ENCODE data around the gene NKAIN4. TPM values are rescaled to one million over a fixed set of nuclear protein-coding genes. Genes with fewer than 3 reads are reported as not detected.

Gene NKAIN4
- total RNA-seq, 1 donor from 2014 or later: 1.1 TPM

DNA sequence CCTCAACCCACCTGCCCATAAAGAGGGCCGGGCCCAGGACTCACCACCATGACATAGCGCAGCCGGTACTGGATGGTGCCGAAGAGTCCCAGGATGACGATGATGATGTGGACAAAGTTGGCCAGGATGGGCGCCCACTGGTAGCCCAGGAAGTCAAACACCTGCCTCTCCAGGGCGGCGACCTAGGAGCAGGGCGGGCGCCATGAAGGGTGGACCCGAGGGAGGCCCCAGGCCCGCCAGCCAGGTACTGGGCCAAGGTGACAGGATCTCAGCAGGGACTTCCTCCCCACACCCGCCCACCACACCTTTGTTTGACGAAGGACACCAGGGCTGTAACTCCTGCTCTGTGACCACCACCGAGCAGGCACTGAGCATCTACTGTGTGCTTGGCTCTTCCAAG, 4.4 kb downstream of the NKAIN4 start:
- H3K27me3 ChIP-seq (ENCODE audit: control insufficient read depth, insufficient read depth, low read length): peaks cover 23% of the 10 kb centered on the region
- DNase-seq (ENCODE audit: low read depth) (no peak), FAIRE-seq (no peak)
- no peak for TF ChIP-seq CTCF (IDR thresholded peaks at IDR 0.05; ENCODE audit: insufficient read depth, low read length, severe bottlenecking)
- H3K36me3 ChIP-seq (ENCODE audit: control insufficient read depth, insufficient read depth, low read length): no peaks in the 10 kb centered on the region
- H3K4me3 ChIP-seq (ENCODE audit: low read depth, low read length): no peak overlapping the region

GRCh38 chr20:63248835-63249591, 5.2 kb downstream of the NKAIN4 start:
- FAIRE-seq: no peak
- TF ChIP-seq CTCF (IDR thresholded peaks at IDR 0.05; ENCODE audit: insufficient read depth, low read length, severe bottlenecking): no peak
- peaks cover 20% of the 10 kb centered on the region for H3K27me3 ChIP-seq (ENCODE audit: control insufficient read depth, insufficient read depth, low read length)
- DNase-seq (ENCODE audit: low read depth): no peak
- no peaks in the 10 kb centered on the region for H3K36me3 ChIP-seq (ENCODE audit: control insufficient read depth, insufficient read depth, low read length)
- H3K4me3 ChIP-seq (ENCODE audit: low read depth, low read length): no peak overlapping the region

DNA sequence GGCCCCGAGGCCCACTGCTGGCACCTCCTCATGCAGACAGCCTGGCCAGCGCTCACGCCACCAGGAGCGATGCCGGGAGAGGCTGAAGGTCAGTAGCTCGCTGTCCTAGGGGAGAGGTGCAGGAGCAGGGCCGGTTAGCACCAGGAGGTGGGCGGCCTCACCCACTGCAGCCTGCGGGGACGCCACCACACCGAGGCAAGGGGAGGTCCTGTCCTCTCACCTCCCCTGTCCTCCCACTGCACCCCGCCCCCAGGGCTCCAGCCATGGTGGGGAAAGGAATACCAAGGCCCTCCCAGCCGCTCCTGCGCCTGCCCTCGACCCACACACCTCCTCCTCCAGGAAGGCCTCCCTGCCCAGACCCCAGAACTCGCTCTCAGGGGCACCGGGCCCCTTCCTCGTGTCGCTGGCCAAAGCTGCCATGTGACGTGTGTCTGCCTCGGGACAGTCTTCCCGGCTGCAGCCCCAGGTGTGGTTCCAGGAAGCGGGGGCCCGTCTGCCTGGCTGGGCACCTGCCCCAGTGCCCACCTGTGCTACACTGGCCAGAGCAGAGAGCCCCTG, 6.5 kb downstream of the NKAIN4 start:
- no peak for FAIRE-seq
- Histone ChIP-seq H3K36me3 (ENCODE audit: control insufficient read depth, insufficient read depth, low read length) (no peaks in the 10 kb centered on the region), H3K4me3 (ENCODE audit: low read depth, low read length) (no peak overlapping the region), H3K27me3 (ENCODE audit: control insufficient read depth, insufficient read depth, low read length) (peaks cover 12% of the 10 kb centered on the region)
- TF ChIP-seq CTCF (IDR thresholded peaks at IDR 0.05; ENCODE audit: insufficient read depth, low read length, severe bottlenecking): no peak
- DNase-seq (ENCODE audit: low read depth): no peak

DNA sequence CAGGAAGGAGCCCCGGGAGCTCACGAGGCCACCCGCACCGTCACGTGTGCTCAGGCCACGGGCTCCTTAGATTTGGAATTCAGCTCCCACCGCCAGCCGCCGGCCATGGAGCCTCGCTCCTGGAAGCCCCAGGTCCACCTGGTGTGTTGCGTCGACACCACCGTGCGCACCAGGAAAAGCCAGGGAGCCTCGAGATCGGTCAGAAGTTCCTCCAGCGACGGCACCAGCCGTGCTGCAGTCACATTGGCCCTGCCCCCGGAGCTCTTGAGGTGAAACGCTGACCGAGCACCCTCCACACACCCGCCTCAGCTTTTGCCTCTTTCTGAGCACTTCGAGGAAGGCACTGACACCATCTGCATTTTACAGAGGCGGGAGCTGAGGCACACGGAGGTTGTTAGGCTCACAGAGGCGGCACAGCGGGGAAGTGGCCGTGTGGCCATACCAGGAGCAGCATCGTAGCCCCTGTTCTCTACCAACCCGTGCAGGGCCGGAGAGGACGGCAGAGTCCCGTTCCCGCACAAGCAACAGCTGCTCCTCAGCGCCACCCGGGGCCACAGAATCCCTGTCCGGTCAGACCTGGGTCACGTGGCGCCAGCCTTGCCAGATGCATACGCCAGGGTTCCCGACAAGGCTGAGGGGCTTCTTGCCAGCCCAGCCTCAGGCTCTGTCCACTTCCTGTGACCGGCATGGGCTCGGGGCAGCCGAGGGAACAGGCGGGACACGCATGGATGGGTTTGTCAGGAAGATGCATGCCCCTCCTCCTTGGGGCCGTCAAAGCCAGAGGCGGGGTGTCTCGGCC, 7.6 kb downstream of the NKAIN4 start:
- Histone ChIP-seq H3K27me3 (ENCODE audit: control insufficient read depth, insufficient read depth, low read length) (peaks cover 8% of the 10 kb centered on the region), H3K36me3 (ENCODE audit: control insufficient read depth, insufficient read depth, low read length) (no peaks in the 10 kb centered on the region), H3K4me3 (ENCODE audit: low read depth, low read length) (no peak overlapping the region)
- DNase-seq (ENCODE audit: low read depth) (no peak), FAIRE-seq (no peak)
- TF ChIP-seq CTCF (IDR thresholded peaks at IDR 0.05; ENCODE audit: insufficient read depth, low read length, severe bottlenecking): no peak

DNA sequence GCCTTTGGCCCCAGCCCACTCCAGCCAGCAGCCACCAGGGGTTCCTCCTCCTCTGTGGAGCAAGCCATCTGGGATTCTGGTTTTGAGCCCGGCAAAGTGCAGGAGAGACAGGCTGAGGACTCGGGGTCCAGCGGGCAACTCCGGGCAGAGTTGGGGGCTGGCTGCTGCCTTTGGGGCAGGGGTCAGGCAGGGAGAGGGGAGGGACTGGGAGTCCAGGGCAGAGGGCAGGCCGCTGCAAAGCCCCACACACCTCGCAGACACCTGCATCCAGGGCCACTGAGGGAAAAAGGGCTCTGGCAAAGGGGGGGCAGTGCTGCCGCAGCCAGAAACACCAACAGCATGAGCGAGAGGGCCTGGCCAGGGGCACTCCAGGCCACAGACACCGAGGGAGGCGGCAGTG, 9.8 kb downstream of the NKAIN4 start:
- DNase-seq (ENCODE audit: low read depth) (no peak), FAIRE-seq (no peak)
- Histone ChIP-seq H3K4me3 (ENCODE audit: low read depth, low read length) (no peak overlapping the region), H3K36me3 (ENCODE audit: control insufficient read depth, insufficient read depth, low read length) (no peaks in the 10 kb centered on the region), H3K27me3 (ENCODE audit: control insufficient read depth, insufficient read depth, low read length) (peaks cover 8% of the 10 kb centered on the region)
- TF ChIP-seq CTCF (IDR thresholded peaks at IDR 0.05; ENCODE audit: insufficient read depth, low read length, severe bottlenecking): no peak

Measured in bronchial epithelial cell (primary cell).